ENCODE results near the gene CAMK2A. TPM values are rescaled to one million over a fixed set of nuclear protein-coding genes. Genes with fewer than 3 reads are reported as not detected.

Gene CAMK2A
- total RNA-seq, 1 donor = 0.09 TPM

- no peak for TF ChIP-seq CTCF (IDR thresholded peaks at IDR 0.05; ENCODE audit: insufficient read depth, low read length)
- DNase-seq (ENCODE audit: low read depth) = no peak
- no peak overlapping the region for H3K4me3 ChIP-seq (ENCODE audit: low read depth, low read length)
Measured at GRCh38 chr5:150177721-150178120, 111.9 kb downstream of the CAMK2A start.

- H3K4me3 ChIP-seq (ENCODE audit: low read depth, low read length) = no peak overlapping the region
- no peak for TF ChIP-seq CTCF (IDR thresholded peaks at IDR 0.05; ENCODE audit: insufficient read depth, low read length)
- no peak for DNase-seq (ENCODE audit: low read depth)
Measured at GRCh38 chr5:150176745-150177477, 112.7 kb downstream of the CAMK2A start.

- no peak overlapping the region for H3K4me3 ChIP-seq (ENCODE audit: low read depth, low read length)
- peak; percentile 58 for TF ChIP-seq CTCF (IDR thresholded peaks at IDR 0.05; ENCODE audit: insufficient read depth, low read length)
- DNase-seq (ENCODE audit: low read depth) = no peak
Measured at GRCh38 chr5:150175536-150175935, 114.0 kb downstream of the CAMK2A start.

GRCh38 chr5:150175076-150175475, 114.5 kb downstream of the CAMK2A start:
- no peak for DNase-seq (ENCODE audit: low read depth)
- no peak overlapping the region for H3K4me3 ChIP-seq (ENCODE audit: low read depth, low read length)
- no peak for TF ChIP-seq CTCF (IDR thresholded peaks at IDR 0.05; ENCODE audit: insufficient read depth, low read length)

GRCh38 chr5:150174285-150174684, 115.3 kb downstream of the CAMK2A start:
- no peak for DNase-seq (ENCODE audit: low read depth)
- no peak overlapping the region for H3K4me3 ChIP-seq (ENCODE audit: low read depth, low read length)
- no peak for TF ChIP-seq CTCF (IDR thresholded peaks at IDR 0.05; ENCODE audit: insufficient read depth, low read length)

DNA sequence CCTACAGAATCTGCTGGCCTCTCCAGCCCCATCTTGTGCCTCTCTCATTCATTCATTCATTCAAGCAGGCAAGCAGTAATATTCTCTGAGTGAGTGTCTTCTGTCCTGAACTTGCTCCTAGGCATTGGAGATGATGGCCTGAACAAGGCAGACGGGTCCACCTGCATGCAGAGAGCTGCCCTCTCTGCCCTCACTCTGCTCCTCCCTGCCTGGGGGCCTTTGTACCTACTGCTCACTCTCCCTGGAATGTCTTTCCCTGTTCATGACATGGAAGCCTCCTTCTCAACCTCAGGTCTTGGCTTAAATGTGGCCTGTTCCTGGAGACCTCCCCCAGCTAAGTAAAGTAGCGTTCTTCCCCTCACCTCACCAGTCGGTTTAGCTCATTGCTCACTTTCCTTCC, 116.4 kb downstream of the CAMK2A start:
- no peak for TF ChIP-seq CTCF (IDR thresholded peaks at IDR 0.05; ENCODE audit: insufficient read depth, low read length)
- DNase-seq (ENCODE audit: low read depth) = no peak
- H3K4me3 ChIP-seq (ENCODE audit: low read depth, low read length) = no peak overlapping the region

DNA sequence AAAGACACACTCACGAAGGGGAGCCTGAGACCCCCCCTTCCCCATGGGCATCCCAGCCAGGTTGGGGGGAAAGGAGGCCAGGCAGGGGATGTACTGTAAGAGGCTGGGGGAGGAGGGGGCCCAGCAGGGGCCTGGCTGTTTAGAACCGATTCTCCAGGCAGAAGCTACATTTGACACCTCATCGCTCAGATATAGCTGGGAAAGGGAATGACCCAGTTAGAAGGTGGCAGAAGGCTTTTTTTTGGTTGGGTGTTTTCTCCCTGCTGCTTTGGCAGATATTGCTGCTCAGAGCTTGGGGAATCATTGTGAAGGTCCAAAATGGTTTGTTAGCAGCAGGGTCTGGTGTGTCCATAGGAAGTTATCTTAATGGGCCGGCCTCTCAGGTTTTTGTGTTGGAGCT, 117.0 kb downstream of the CAMK2A start:
- H3K4me3 ChIP-seq (ENCODE audit: low read depth, low read length) = no peak overlapping the region
- DNase-seq (ENCODE audit: low read depth) = no peak
- no peak for TF ChIP-seq CTCF (IDR thresholded peaks at IDR 0.05; ENCODE audit: insufficient read depth, low read length)

Data from fibroblast of the aortic adventitia (primary cell).